H1 (cell line): Measurements from ENCODE around the gene C3orf18. TPM values are rescaled to one million over a fixed set of nuclear protein-coding genes. Genes with fewer than 3 reads are reported as not detected.

Experiments used
- JUND ChIP-seq: IDR thresholded peaks from 2 replicates; pipeline ENCODE4 v1.6.1; 2011; ENCODE audit warnings: mild to moderate bottlenecking, improper control_type of control experiment, low read length
- MAFK ChIP-seq: IDR thresholded peaks from 2 replicates; pipeline ENCODE4 v1.6.1; 2012; ENCODE audit warnings: low read depth, mild to moderate bottlenecking, improper control_type of control experiment, low read length
- POU5F1 ChIP-seq: IDR thresholded peaks from 2 replicates; pipeline ENCODE4 v1.6.1; 2011; ENCODE audit warnings: low read depth, mild to moderate bottlenecking, low read length, moderate library complexity
- TEAD4 ChIP-seq: IDR thresholded peaks from 2 replicates; pipeline ENCODE4 v1.6.1; 2012; ENCODE audit warnings: low read depth, low read length, inconsistent platforms, mixed read lengths
- polyA plus RNA-seq, 7 experiments: library from polyadenylated mRNA; depleted of rRNA in 3 of 7; stranded (reverse) in 5 of 7; unstranded in 2 of 7; fragments of >200 nt in 5 of 7; fragments of 200-250 nt in 2 of 7; gene quantifications; 1 replicate in 5 of 7; 2 replicates in 1 of 7; 4 replicates in 1 of 7; pipeline versions ENCODE4 v1.2.1 to v1.2.3, GENCODE V29; 2011 to 2013; ENCODE audit warnings: missing spikeins in 2 of 7, mixed read lengths in 2 of 7
- total RNA-seq: library from RNA; stranded (reverse); fragmentation: NEBNext Ultra II Directional; extraction: Animal tissue kit (Norgen Biotek cat#: 25700); gene quantifications from 2 replicates; pipeline ENCODE4 v1.2.1, GENCODE V29; 2021

The C3orf18 gene
- total and polyA plus RNA-seq, 2 of the 8 experiments (the other 6 are each of a cell fraction or from before 2014, with no cell fraction given) = 7.5 to 15.0 TPM

GRCh38 chr3:50519471-50520089, 48.0 kb downstream of the C3orf18 start (continued):
- TF ChIP-seq TEAD4 (0 out of 2 replicates have a peak, but pooled peaks have one; percentile 23), JUND (0 out of 2 replicates have a peak, but pooled peaks have one; percentile 29), MAFK (peak; percentile 53; the same call in 1 of the 2 replicates), POU5F1 (no peak)
- TF ChIP-seq, all 59 proteins: peak for 7
